ENCODE data around the gene SH3GL2.

The SH3GL2 gene

GRCh38 chr9:17578911-17579793 is at the start of gene SH3GL2:
Gene SH3GL2, plus strand, starts transcription at chr9:17579066.
- DNase-seq = peak; percentile 85 to 91

GRCh38 chr9:17531642-17532254 is 47.1 kb upstream of the SH3GL2 start:
- DNase-seq = peak in 1 of 2 experiments; percentile 35

GRCh38 chr9:17532461-17532860 is 46.4 kb upstream of the SH3GL2 start:
- no peak for DNase-seq

- DNase-seq = no peak
Measured at GRCh38 chr9:17535176-17535575, 43.7 kb upstream of the SH3GL2 start.

GRCh38 chr9:17536027-17536426 is 42.8 kb upstream of the SH3GL2 start:
- no peak for DNase-seq

GRCh38 chr9:17551023-17551422 is 27.8 kb upstream of the SH3GL2 start:
- DNase-seq = no peak

GRCh38 chr9:17555362-17556054 is 23.4 kb upstream of the SH3GL2 start:
- DNase-seq = no peak

GRCh38 chr9:17556255-17556654 is 22.6 kb upstream of the SH3GL2 start:
- no peak for DNase-seq

GRCh38 chr9:17556935-17557334 is 21.9 kb upstream of the SH3GL2 start:
- DNase-seq = no peak

GRCh38 chr9:17571825-17572224 is 7.0 kb upstream of the SH3GL2 start:
- no peak for DNase-seq

- no peak for DNase-seq
Measured at GRCh38 chr9:17574342-17574741, 4.5 kb upstream of the SH3GL2 start.

- no peak for DNase-seq
Measured at GRCh38 chr9:17578577-17578910, 322 bp upstream of the SH3GL2 start.

- DNase-seq = no peak
Measured at GRCh38 chr9:17580119-17580518, 1.3 kb downstream of the SH3GL2 start.

- no peak for DNase-seq
Measured at GRCh38 chr9:17587113-17587512, 8.2 kb downstream of the SH3GL2 start.

- no peak for DNase-seq
Measured at GRCh38 chr9:17588395-17588794, 9.5 kb downstream of the SH3GL2 start.

GRCh38 chr9:17588941-17589340 is 10.1 kb downstream of the SH3GL2 start:
- DNase-seq = no peak

GRCh38 chr9:17589771-17590170 is 10.9 kb downstream of the SH3GL2 start:
- DNase-seq = no peak

GRCh38 chr9:17594961-17595360 is 16.1 kb downstream of the SH3GL2 start:
- no peak for DNase-seq

GRCh38 chr9:17597977-17598376 is 19.1 kb downstream of the SH3GL2 start:
- DNase-seq = no peak

GRCh38 chr9:17600962-17601593 is 22.2 kb downstream of the SH3GL2 start:
- DNase-seq = no peak

- DNase-seq = no peak
Measured at GRCh38 chr9:17604556-17604955, 25.7 kb downstream of the SH3GL2 start.

GRCh38 chr9:17609312-17610005 is 30.6 kb downstream of the SH3GL2 start:
- no peak for DNase-seq

- DNase-seq = no peak
Measured at GRCh38 chr9:17611342-17611741, 32.5 kb downstream of the SH3GL2 start.
